GM23338 (cell line): ENCODE results near the gene HSPB2.

Experiments
- CREB1 ChIP-seq: fragments of 250-450 bp; sonication (Bioruptor Pico); IDR thresholded peaks from 2 replicates; pipeline ENCODE4 v1.5.0; 2020; ENCODE audit warnings: low read depth, mild to moderate bottlenecking, moderate library complexity
- EZH2 ChIP-seq: fragments of 200-600 bp; sonication (generic); IDR thresholded peaks from one replicate; pipeline ENCODE4 v1.8.0; 2017; ENCODE audit warnings: antibody characterized with exemption, mild to moderate bottlenecking, low read depth; ENCODE audit not compliant: unreplicated experiment
- EZH2phosphoT487 ChIP-seq: fragments of 200-600 bp; sonication (generic); IDR thresholded peaks from one replicate; pipeline ENCODE4 v1.8.1; 2018; ENCODE audit warnings: antibody characterized with exemption; ENCODE audit not compliant: unreplicated experiment
- JUNB ChIP-seq: IDR thresholded peaks from one replicate; pipeline ENCODE4 v1.6.1; 2016; ENCODE audit warnings: antibody characterized with exemption; ENCODE audit not compliant: unreplicated experiment
- NANOG ChIP-seq: IDR thresholded peaks from 2 replicates; pipeline ENCODE4 v1.6.1; 2016; ENCODE audit warnings: antibody characterized with exemption, borderline replicate concordance
- POLR2AphosphoS5 ChIP-seq: IDR thresholded peaks from 2 replicates; pipeline ENCODE4 v1.6.1; 2016; ENCODE audit warnings: antibody characterized with exemption, low read depth
- STAT1 ChIP-seq: IDR thresholded peaks from one replicate; pipeline ENCODE4 v1.6.1; 2016; ENCODE audit warnings: antibody characterized with exemption; ENCODE audit not compliant: unreplicated experiment
- ZNF114 ChIP-seq: fragments of 250-450 bp; sonication (Bioruptor Pico); IDR thresholded peaks from 2 replicates; pipeline ENCODE4 v1.5.0; 2020; ENCODE audit warnings: mild to moderate bottlenecking, moderate library complexity
- ZNF331 ChIP-seq: fragments of 250-450 bp; sonication (Bioruptor Pico); IDR thresholded peaks from 2 replicates; pipeline ENCODE4 v1.5.0; 2020; ENCODE audit warnings: low read depth, mild to moderate bottlenecking, moderate library complexity
- TF ChIP-seq, protein P1 (sequence below), 2 experiments: fragments of 200-600 bp in 1 of 2; sonication (generic) in 1 of 2; conservative IDR thresholded peaks; 2 replicates each; pipeline versions ENCODE4 v1.5.1 to v1.6.1; 2016 to 2017; ENCODE audit warnings: antibody characterized with exemption in 2 of 2, low read depth in 2 of 2, mild to moderate bottlenecking in 2 of 2, moderate library complexity in 1 of 2
- TF ChIP-seq, protein P2 (sequence below): IDR thresholded peaks from one replicate; pipeline ENCODE4 v1.6.1; 2018; ENCODE audit warnings: antibody characterized with exemption; ENCODE audit not compliant: unreplicated experiment
- TF ChIP-seq, protein P3 (sequence below): IDR thresholded peaks from 2 replicates; pipeline ENCODE4 v1.6.1; 2016; ENCODE audit warnings: antibody characterized with exemption

DNA sequence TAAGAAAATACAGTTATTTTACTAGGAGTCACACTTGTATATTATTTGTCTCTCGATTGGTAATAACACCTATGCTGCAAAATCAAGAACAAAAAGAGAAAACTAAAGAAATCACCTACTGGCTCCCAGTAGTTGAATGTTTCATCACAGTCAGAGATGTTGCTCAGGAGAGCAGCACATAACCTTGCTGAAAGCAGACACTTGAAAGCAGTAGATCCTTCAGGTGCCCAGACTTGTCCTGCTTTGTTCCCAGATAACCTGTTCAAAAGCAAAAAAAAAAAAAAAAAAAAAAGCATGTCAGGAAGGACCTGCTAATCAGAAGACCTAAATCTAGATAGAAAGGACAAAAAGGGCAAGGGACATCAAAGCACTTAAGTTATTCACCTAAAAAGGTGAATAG, 42.4 kb upstream of the HSPB2 start:
- TF ChIP-seq, protein P1, sequence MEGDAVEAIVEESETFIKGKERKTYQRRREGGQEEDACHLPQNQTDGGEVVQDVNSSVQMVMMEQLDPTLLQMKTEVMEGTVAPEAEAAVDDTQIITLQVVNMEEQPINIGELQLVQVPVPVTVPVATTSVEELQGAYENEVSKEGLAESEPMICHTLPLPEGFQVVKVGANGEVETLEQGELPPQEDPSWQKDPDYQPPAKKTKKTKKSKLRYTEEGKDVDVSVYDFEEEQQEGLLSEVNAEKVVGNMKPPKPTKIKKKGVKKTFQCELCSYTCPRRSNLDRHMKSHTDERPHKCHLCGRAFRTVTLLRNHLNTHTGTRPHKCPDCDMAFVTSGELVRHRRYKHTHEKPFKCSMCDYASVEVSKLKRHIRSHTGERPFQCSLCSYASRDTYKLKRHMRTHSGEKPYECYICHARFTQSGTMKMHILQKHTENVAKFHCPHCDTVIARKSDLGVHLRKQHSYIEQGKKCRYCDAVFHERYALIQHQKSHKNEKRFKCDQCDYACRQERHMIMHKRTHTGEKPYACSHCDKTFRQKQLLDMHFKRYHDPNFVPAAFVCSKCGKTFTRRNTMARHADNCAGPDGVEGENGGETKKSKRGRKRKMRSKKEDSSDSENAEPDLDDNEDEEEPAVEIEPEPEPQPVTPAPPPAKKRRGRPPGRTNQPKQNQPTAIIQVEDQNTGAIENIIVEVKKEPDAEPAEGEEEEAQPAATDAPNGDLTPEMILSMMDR (conservative IDR thresholded peaks at IDR 0.05; ENCODE audit: low read depth in 2 of 2) = no peak
- TF ChIP-seq EZH2 (no peak), POLR2AphosphoS5 (no peak), CREB1 (no peak), NANOG (no peak), JUNB (no peak), EZH2phosphoT487 (no peak), ZNF331 (CRISPR knock-in tag) (no peak), ZNF114 (CRISPR knock-in tag) (no peak), STAT1 (no peak)
- TF ChIP-seq, protein P2, sequence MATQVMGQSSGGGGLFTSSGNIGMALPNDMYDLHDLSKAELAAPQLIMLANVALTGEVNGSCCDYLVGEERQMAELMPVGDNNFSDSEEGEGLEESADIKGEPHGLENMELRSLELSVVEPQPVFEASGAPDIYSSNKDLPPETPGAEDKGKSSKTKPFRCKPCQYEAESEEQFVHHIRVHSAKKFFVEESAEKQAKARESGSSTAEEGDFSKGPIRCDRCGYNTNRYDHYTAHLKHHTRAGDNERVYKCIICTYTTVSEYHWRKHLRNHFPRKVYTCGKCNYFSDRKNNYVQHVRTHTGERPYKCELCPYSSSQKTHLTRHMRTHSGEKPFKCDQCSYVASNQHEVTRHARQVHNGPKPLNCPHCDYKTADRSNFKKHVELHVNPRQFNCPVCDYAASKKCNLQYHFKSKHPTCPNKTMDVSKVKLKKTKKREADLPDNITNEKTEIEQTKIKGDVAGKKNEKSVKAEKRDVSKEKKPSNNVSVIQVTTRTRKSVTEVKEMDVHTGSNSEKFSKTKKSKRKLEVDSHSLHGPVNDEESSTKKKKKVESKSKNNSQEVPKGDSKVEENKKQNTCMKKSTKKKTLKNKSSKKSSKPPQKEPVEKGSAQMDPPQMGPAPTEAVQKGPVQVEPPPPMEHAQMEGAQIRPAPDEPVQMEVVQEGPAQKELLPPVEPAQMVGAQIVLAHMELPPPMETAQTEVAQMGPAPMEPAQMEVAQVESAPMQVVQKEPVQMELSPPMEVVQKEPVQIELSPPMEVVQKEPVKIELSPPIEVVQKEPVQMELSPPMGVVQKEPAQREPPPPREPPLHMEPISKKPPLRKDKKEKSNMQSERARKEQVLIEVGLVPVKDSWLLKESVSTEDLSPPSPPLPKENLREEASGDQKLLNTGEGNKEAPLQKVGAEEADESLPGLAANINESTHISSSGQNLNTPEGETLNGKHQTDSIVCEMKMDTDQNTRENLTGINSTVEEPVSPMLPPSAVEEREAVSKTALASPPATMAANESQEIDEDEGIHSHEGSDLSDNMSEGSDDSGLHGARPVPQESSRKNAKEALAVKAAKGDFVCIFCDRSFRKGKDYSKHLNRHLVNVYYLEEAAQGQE = no peak
- TF ChIP-seq, protein P3, sequence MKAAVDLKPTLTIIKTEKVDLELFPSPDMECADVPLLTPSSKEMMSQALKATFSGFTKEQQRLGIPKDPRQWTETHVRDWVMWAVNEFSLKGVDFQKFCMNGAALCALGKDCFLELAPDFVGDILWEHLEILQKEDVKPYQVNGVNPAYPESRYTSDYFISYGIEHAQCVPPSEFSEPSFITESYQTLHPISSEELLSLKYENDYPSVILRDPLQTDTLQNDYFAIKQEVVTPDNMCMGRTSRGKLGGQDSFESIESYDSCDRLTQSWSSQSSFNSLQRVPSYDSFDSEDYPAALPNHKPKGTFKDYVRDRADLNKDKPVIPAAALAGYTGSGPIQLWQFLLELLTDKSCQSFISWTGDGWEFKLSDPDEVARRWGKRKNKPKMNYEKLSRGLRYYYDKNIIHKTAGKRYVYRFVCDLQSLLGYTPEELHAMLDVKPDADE = no peak
